Hepatocyte (in vitro differentiated cells): Measurements from ENCODE around the gene TMC8.

Source experiments
- EZH2 ChIP-seq: fragments of 200-600 bp; sonication (generic); IDR thresholded peaks from 2 replicates; pipeline ENCODE4 v1.6.1; 2016; ENCODE audit warnings: antibody characterized with exemption, mild to moderate bottlenecking, borderline replicate concordance
- TF ChIP-seq, protein P1 (sequence below): fragments of 200-600 bp; sonication (generic); IDR thresholded peaks from 2 replicates; pipeline ENCODE4 v1.5.1; 2016; ENCODE audit warnings: antibody characterized with exemption, mild to moderate bottlenecking; ENCODE audit not compliant: poor library complexity

DNA sequence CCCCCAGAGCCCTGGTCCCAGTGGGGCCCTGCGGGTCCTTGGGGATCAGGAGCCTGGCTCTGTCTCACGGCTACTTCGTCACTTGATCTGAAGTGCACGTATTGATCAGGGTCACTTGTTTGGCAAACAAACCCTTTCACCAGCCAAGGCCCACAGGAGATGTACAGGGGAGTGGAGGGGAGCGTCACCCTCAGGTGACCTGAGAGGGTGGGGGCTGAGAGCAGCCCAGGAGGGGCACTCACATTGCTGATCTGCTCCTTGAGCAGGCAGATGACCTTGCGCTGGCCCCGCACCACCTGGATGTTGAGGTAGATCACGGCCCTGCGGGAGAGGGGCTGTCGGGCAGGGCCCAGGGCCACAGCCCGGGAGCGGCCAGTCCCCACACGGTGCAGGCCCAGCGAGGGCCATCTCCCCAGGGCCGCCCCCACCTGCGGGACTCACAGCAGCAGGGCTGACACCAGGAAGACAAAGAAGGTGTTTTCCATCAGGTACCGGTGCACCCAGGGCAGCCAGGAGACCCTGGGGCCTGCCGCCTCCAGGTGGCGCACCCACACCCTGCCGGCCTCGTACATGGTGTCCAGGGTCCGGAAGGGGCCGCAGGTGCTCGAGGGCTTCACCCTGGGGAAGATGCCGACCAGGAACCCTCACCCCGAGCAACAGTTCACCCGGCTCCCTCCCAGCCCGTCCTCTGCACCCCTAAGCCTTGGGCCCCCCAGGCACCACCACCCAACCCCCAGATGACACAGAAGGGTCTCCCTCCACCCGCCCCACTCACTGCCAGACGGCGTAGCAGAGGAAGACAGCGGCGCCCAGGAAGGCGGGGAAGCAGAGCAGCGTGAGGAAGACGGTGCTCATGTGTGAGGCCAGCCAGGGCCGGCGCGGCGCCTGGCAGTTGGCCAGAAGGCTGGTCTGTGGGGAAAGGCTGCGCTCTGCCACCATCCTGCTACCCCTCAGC is 13.3 kb upstream of the TMC8 start:
- TF ChIP-seq, protein P1, sequence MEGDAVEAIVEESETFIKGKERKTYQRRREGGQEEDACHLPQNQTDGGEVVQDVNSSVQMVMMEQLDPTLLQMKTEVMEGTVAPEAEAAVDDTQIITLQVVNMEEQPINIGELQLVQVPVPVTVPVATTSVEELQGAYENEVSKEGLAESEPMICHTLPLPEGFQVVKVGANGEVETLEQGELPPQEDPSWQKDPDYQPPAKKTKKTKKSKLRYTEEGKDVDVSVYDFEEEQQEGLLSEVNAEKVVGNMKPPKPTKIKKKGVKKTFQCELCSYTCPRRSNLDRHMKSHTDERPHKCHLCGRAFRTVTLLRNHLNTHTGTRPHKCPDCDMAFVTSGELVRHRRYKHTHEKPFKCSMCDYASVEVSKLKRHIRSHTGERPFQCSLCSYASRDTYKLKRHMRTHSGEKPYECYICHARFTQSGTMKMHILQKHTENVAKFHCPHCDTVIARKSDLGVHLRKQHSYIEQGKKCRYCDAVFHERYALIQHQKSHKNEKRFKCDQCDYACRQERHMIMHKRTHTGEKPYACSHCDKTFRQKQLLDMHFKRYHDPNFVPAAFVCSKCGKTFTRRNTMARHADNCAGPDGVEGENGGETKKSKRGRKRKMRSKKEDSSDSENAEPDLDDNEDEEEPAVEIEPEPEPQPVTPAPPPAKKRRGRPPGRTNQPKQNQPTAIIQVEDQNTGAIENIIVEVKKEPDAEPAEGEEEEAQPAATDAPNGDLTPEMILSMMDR = peak; percentile 43
- TF ChIP-seq EZH2 = no peak
